ENCODE results near the gene PGAM2. TPM values are rescaled to one million over a fixed set of nuclear protein-coding genes. Genes with fewer than 3 reads are reported as not detected.

PGAM2 gene
- total RNA-seq, 4 donors from 2014 or later, result 3.2 to 3.9 TPM; not detected in 2

GRCh38 chr7:44078521-44078920, 13.2 kb upstream of the PGAM2 start:
- Histone ChIP-seq H3K4me1 (peaks cover 0 to 61% (median 15%) of the 10 kb centered on the region in 3 donors), H3K27me3 (no peaks in the 10 kb centered on the region), H3K4me3 (no peak overlapping the region), H3K27ac (peak overlapping the region in 2 of 4 donors; percentile 28 to 36), H3K36me3 (peaks cover 0 to 74% of the 10 kb centered on the region in 2 donors), H3K9me3 (no peaks in the 10 kb centered on the region)
- no peak for TF ChIP-seq EP300 (IDR thresholded peaks at IDR 0.05)
- no peak for TF ChIP-seq POLR2A (IDR thresholded peaks at IDR 0.05)
- TF ChIP-seq, protein P1, sequence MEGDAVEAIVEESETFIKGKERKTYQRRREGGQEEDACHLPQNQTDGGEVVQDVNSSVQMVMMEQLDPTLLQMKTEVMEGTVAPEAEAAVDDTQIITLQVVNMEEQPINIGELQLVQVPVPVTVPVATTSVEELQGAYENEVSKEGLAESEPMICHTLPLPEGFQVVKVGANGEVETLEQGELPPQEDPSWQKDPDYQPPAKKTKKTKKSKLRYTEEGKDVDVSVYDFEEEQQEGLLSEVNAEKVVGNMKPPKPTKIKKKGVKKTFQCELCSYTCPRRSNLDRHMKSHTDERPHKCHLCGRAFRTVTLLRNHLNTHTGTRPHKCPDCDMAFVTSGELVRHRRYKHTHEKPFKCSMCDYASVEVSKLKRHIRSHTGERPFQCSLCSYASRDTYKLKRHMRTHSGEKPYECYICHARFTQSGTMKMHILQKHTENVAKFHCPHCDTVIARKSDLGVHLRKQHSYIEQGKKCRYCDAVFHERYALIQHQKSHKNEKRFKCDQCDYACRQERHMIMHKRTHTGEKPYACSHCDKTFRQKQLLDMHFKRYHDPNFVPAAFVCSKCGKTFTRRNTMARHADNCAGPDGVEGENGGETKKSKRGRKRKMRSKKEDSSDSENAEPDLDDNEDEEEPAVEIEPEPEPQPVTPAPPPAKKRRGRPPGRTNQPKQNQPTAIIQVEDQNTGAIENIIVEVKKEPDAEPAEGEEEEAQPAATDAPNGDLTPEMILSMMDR (IDR thresholded peaks at IDR 0.05), result no peak
- WGBS, 2 donors (ENCODE audit: low coverage in 1 of 2), result 42 to 57% methylated on average over 1 to 2 of the region's 8 CpGs
- ATAC-seq, result no peak

GRCh38 chr7:44077681-44078091, 12.3 kb upstream of the PGAM2 start:
- TF ChIP-seq, protein P1 (IDR thresholded peaks at IDR 0.05), result no peak
- TF ChIP-seq POLR2AphosphoS5 (IDR thresholded peaks at IDR 0.05) (no peak), EP300 (IDR thresholded peaks at IDR 0.05) (no peak), POLR2A (IDR thresholded peaks at IDR 0.05) (no peak)
- Histone ChIP-seq H3K4me3 (no peak overlapping the region), H3K27me3 (no peaks in the 10 kb centered on the region), H3K9me3 (no peaks in the 10 kb centered on the region), H3K4me1 (peaks cover 0 to 61% (median 20%) of the 10 kb centered on the region in 3 donors), H3K36me3 (peaks cover 0 to 83% of the 10 kb centered on the region in 2 donors), H3K27ac (peak overlapping the region in 2 of 4 donors; percentile 10 to 36)
- ATAC-seq, result no peak
- 58% methylated on average over 5 of the region's 5 CpGs; no CpG with 5 or more reads in 1 of the 2 donors for WGBS, 2 donors (ENCODE audit: low coverage in 1 of 2)

GRCh38 chr7:44077061-44077460, 11.7 kb upstream of the PGAM2 start:
- no peak overlapping the region for H3K4me3 ChIP-seq
- ATAC-seq, result no peak
- WGBS, 2 donors (ENCODE audit: low coverage in 1 of 2), result 86% methylated on average over 8 of the region's 9 CpGs; no CpG with 5 or more reads in 1 of the 2 donors
- TF ChIP-seq POLR2AphosphoS5 (IDR thresholded peaks at IDR 0.05), result no peak
- no peak for TF ChIP-seq POLR2A (IDR thresholded peaks at IDR 0.05)
- no peak for TF ChIP-seq EP300 (IDR thresholded peaks at IDR 0.05)
- TF ChIP-seq, protein P1 (IDR thresholded peaks at IDR 0.05), result no peak
- H3K9me3 ChIP-seq, result no peaks in the 10 kb centered on the region
- H3K4me1 ChIP-seq, result peaks cover 0 to 68% (median 22%) of the 10 kb centered on the region in 3 donors
- no peaks in the 10 kb centered on the region for H3K27me3 ChIP-seq
- peak overlapping the region in 2 of 4 donors; percentile 10 to 36 for H3K27ac ChIP-seq
- H3K36me3 ChIP-seq, result peaks cover 0 to 86% of the 10 kb centered on the region in 2 donors

DNA sequence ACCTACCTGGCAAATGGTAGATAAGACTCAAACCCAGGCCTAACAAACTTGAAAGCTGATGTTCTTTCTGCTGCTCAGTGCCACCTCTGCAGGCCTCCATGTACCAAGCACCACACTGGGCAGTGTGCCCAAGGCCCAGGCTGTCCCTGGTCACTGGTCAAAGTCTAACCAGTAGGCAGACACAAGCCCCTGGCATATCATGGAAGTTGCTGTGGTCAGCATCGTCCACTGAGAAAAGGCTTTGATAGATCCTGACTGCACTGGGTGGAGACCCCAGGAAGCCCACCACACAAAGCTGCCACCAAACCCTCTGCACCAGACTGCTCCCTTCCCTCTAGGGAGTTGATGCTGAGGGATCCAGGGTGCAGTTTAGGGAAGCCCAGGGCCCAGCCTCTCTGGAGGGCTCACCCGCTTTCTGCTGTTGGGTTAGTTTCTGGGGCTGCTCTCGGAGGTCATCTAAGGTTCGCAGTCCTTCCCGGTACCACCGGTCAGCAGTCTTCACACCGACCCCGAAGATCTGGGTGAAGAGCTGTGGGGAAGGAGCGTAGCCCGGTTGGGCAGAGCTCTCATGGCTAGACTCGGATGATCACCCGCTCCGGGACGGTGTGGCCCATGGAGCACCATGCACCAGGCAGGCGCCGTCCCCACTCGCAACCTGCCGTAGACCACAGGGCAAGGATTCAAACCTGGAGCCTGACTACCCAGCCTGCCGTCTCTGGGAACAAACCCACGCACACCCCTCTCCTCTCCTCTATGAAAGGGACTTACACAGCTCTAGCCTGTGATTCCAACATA, 10.9 kb upstream of the PGAM2 start:
- 90% methylated on average over 2 of the region's 20 CpGs; no CpG with 5 or more reads in 1 of the 2 donors for WGBS, 2 donors (ENCODE audit: low coverage in 1 of 2)
- H3K27me3 ChIP-seq, result no peaks in the 10 kb centered on the region
- TF ChIP-seq EP300 (IDR thresholded peaks at IDR 0.05) (no peak), POLR2AphosphoS5 (IDR thresholded peaks at IDR 0.05) (no peak), POLR2A (IDR thresholded peaks at IDR 0.05) (no peak)
- TF ChIP-seq, protein P1 (IDR thresholded peaks at IDR 0.05), result no peak
- no peaks in the 10 kb centered on the region for H3K9me3 ChIP-seq
- ATAC-seq, result no peak
- peak overlapping the region in 1 of 4 donors; percentile 36 for H3K27ac ChIP-seq
- H3K4me3 ChIP-seq, result no peak overlapping the region
- peaks cover 0 to 86% of the 10 kb centered on the region in 2 donors for H3K36me3 ChIP-seq
- peaks cover 0 to 69% (median 27%) of the 10 kb centered on the region in 3 donors for H3K4me1 ChIP-seq

Measured in gastroesophageal sphincter (tissue), 4 donors.